Skin of body (tissue), 3 donors: ENCODE results near the gene GNAI2. TPM values are rescaled to one million over a fixed set of nuclear protein-coding genes. Genes with fewer than 3 reads are reported as not detected.

Source experiments
- DNase-seq: peaks from one replicate; lab custom pipeline; 2025; lab: John Stamatoyannopoulos, UW
- small RNA-seq: library from RNA; depleted of rRNA; stranded (forward); fragments of <200 nt; gene quantifications from one replicate; pipeline ENCODE3, GENCODE V24; 2014; ENCODE audit warnings: low replicate concordance
- total RNA-seq: library from RNA; depleted of rRNA; stranded (reverse); fragments of >200 nt; gene quantifications from one replicate; pipeline ENCODE4 v1.2.3, GENCODE V29; 2014

The GNAI2 gene
- total RNA-seq, 1 donor from 2014 or later, result 102 TPM

DNA sequence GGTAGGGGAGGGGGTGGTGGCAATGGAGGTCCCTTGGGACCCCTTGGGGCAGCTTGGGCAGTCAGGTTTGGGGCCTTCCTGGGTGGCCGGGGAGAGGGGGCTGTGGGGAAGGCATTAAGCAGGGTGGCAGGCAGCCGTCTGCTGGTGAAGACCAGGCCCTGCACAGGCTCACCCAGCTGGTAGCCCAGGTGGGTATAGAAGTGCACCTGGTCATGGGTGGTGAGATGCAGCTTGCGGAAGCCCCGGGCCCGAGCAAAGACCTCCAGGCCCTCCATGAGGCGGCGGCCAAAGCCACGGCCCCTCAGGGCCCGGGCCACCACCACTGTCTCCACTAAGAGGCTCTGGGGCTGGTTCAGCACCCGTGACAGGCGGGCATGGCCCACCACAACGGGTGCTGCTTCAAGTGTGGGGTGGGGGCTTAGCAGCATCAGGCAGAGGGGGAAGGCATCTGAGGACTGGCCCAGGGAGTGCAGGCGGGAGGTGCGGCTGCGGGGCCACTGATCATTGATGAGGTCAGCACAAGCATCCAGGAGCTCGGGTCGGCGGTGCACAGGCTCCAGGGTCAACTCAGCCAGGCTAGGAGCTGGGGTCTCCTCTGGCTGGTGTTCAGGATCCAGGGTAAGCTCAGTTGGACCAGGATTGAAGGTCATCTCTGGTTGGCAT lies 60.8 kb downstream of the GNAI2 start:
- no peak for DNase-seq

DNA sequence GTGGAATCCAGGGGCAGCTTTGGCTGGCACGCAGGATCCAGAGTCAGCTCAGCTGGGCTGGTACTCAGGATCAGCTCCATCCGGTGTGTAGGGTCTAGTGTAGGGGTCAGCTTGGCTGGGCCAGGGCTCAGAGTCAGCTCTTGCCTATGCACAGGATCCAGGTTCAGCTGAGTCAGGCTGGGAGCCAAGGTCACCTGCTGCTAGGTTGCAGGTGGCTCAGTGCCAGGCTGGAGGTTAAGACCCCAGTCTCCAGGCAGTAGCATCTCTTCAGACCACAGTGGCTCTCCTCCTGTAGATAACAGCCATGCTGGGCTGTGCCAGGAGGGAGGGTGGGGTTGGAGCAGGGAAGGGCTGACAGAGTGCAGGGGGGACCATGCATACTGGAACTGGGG lies 61.4 kb downstream of the GNAI2 start:
- DNase-seq, result no peak

DNA sequence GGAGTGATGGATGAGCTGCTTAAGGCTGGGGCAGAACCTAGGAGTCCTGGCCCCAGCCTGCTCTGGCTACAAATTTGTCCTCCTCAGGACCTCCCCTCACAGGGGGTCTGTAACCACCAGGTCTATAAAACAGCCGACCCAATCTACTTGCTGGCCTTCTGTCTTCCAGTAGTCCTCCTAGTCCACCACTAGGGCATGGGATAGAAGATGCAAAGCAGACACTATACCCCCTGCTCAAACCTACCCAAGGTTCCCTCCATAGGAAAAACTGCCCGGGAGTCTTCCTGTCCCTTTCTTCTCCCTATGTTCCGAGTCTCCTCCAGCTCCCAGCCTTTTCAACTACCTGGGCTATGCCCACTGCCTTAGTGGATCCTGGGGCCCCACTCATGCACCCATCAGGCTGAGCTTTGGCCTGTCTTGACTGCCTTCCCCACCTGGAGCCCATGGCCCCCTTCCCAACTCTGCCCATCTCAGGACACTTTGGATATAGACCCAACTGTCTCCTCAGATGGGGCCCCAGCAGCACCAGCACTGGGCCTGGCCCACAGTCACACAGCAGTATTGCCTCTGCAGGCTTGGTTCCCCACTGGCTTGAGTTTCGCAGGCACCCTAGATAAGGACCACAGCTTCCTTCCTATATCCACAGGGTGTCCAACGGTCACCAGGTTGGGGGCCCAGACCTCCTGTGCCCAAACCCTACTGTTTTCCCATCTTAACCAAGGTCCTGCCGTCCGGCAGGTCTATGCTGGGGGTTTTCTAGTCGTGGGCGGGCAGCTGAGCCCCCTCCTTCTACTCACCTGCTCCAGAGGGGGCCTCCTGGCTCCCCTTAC lies 62.1 kb downstream of the GNAI2 start:
- no peak for DNase-seq

DNA sequence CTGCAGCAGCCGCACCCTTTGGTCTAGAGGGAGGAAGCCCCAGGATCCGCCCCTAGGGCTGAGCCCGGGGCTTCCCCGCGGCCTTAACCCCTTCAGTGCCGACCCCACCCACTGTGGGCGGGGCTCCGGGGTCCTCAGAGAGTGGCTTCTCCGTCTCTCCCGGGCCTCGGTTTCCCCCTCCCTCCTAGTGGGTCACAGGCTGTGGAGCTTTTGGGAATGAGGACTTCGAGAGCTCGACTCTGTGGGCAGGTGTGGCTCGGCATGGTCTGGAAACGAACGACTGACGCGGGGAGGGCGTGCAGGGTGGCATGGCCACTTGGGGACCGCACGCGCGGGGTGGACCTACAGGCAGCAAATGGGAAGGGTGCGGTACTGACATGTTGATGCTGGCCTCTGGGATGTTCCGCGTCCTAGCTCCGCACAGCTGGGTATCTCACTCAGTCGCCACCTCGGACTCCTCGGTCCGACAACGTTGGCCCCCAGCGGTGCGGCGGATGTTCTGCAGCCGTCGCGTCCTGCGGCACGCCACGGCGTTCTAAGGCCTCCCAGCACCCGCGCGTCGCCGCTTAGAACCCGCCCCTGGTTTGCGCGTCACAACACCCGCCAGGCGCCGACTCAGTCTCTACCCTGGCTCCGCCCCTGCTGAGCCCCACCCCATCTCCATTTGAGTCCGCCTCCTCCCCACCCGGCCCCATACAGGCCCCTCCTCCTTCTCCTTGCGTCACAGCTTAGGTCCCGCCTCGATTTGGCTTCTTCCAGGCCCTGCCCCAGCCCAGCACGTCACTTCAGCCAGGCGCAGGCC lies 63.0 kb downstream of the GNAI2 start, which contains the start of the genes HYAL3 and NAA80:
Gene HYAL3 (minus strand): TSS at position 570 of the 802 bp plus-strand sequence. CDS start 3,803 bp downstream, outside the sequence.
Gene NAA80 (minus strand): TSS at position 570 of the 802 bp plus-strand sequence. CDS start 1,942 bp downstream, outside the sequence.
- DNase-seq, result peak; percentile 99

DNA sequence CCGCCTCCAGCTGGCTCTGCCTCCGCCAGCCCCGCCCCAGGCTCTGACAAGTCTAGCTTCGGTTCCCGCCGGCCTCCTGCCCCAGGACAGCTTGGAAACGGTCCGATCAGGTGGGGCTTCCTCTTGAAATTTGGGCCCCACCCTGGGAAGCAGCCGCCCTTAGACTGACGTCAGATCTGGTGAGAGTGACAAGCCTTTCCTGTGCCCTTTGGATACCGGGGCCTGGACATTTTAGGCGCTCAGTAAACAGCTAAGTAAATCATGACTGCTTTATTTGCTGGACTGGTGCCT lies 63.6 kb downstream of the GNAI2 start:
- DNase-seq, result no peak

DNA sequence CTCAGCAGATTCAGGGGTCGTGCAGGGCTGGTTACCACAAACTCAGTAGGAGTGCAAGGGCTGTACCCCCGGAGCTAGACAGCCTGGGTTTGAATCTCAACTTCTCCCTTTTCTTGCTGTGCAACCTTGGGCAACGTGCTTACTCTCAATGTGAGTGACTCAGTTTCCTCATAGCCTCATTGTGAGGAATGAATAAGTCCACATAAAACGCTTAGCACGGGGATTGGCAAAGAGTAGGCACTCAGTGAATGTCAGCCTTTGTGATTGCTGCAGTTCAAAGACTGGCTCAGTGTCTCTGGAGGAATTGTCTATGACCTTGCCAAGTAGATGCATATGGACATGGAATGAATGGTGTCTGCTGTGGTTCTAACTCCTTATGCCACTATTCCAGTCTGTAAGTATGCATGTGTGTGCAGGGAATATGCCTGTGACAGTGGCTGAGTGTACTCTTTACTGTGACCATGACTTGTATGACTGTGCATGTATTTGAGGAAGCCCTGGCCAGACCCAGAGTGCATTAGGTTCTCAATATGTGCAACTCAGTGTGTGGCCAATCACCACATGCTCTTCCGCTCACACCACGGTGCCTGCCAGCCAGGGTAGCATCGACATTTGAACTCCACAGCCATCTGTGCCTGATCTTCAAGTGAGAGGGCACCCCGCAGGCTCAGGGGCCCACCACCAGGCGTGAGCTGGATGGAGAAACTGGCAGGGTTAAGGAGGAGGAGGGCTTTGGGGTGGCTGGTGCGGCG lies 64.1 kb downstream of the GNAI2 start:
- DNase-seq, result peak; percentile 73

DNA sequence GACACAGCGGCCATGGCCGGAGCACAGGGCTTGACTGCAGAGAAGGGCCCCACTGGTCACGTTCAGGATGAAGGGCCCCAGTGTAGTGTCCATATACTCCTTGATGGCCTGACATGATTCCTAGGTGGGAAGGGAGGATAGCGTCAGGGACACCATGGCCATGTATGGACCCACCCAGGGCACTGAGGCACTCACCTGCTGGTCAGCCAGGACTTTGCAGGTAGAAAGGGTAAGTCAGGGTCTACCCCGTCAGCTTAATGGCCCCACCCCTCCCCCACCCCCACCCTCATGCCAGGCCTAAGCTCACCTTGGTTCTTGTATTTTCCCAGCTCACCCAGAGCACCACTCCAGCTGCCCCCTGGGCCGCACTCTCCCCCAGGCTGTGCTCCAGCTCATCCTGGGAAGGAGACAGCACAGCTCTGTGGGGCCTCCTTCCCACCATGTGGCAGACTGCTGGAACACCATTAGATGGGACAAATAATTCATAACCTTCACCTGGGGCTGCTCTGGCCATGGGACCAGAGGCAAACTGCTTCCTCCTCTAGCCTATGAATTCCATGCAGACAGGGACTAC lies 64.8 kb downstream of the GNAI2 start:
- no peak for DNase-seq

DNA sequence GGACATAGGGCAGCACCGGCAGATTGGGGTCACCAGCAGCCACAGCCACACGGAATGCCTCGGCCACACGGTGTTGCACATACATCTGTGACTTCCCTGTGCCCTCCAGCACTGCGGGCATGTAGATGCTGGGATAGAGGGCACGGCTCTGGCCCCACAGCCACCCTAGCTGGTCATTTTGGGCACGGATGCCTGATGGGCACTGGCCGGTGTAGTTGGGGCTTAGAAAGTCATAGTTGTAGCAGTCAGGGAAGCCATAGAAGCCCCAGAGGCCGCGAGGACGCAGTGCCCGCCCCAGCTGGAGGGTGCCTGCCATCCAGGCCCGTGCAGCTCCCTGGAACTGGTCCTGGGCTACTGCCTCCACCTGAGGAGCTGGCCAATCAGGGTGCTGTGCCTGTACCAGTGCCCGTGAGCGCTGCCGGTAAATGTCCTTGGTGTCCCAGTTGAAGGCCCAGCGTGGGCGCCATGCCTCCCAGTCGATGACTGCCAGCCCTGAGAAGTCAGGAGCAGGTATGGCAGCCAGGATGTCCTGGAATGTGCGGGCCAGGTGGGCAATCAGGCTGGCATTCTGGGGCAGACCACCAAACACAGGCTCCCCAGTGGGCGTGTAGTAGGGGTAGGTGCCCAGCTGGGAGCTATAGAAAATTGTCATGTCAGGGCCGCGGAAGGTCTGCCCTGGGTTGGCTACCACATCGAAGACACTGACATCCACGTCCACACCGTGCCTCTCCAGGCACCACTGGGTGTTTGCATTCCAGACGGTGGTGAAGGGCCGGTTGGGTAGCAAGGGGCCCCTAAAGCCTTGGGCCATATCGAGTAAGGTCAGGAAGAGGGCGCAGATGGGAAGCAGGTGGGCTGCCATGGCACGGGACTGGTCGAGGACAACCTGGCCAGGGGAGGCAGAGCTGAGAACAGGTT lies 66.3 kb downstream of the GNAI2 start:
- no peak for DNase-seq

DNA sequence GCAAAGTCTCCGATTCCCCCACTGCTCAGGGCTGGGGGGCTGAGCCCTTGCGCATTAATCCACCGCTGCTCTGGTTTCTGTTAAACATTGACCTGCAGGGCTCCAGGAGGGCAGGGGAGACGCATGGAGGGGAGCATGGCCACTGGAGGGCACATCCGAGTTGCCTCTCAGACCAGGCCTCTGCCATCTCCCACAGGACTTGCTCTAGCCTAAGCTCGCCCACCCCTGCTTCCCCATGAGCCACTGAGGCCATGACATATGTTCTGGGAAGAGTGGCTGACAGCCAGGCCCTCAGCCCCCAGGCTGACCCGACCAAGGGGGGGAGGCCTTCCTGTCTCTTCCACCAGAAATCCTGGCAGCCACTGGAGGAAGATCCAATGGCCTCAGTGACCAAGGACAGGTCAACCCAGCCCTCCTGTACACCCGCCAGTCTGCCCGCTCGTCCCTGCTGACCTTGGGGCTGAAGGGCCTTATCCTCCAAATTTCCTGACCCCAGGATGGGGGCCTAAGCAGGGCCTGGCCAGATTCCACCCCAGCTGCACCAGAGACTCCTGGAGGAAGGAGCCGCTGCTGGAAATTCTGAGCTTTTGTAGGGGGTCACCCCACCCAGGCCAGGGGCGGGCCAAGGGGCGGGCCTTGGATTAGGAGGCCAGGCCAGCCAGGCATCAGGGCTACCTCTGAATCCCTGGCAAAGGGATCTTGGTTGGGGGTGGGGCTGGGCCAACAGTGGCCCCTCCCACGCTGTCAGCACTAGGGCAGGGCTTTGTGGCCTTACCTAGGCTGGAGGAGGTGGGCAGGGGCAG lies 67.2 kb downstream of the GNAI2 start, which contains the start of gene HYAL1:
Gene HYAL1 (minus strand): TSS at position 562 of the 803 bp plus-strand sequence. CDS start 618 bp downstream, outside the sequence.
- no peak for DNase-seq

DNA sequence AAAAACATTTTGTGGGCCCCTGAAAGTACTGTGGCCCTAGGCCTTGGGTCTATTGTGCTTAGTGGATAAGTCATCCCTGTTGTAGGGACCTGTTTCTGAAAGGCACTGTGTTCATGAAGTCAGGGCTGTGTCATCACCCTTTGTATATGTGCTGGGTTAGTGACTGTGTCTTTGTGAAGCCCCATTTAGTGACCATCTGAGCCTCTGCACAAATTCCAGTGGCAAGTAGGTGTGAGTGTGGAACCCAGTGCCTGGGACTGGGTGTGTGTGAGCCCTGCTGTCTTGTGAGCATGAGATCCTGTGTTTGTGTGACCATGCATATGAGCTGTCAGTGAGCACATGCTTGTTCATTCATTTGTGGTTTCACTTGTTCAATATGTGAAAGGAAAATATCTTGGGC lies 68.6 kb downstream of the GNAI2 start:
- DNase-seq, result no peak

Small RNA genes lying within 50 kb of the gene (small RNA-seq; reads per million reads assigned to genes)
- not detected for gene MIR5787

Other genes starting within 250 kb of the GNAI2 start
- gene RBM5, start 147.3 kb upstream of the GNAI2 start, total RNA-seq, result 247 TPM
- 23.3 TPM for gene SEMA3F, start 80.9 kb upstream of the GNAI2 start, total RNA-seq
- 0.20 TPM for gene GNAT1, start 44.6 kb upstream of the GNAI2 start, total RNA-seq
- gene SLC38A3, start 30.9 kb upstream of the GNAI2 start, total RNA-seq, result 0.79 TPM
- 21.8 TPM for gene SEMA3B, start 32.9 kb downstream of the GNAI2 start, total RNA-seq
- 2.7 TPM for gene LSMEM2, start 42.9 kb downstream of the GNAI2 start, total RNA-seq
- gene IFRD2, start 56.2 kb downstream of the GNAI2 start, total RNA-seq, result 32.7 TPM
- 2.7 TPM for gene HYAL3, start 63.2 kb downstream of the GNAI2 start, total RNA-seq
- 2.2 TPM for gene NAA80, start 63.2 kb downstream of the GNAI2 start, total RNA-seq
- 1.1 TPM for gene HYAL1, start 67.4 kb downstream of the GNAI2 start, total RNA-seq
- 28.6 TPM for gene HYAL2, start 86.5 kb downstream of the GNAI2 start, total RNA-seq
- gene TUSC2, start 92.0 kb downstream of the GNAI2 start, total RNA-seq, result 5.8 TPM
- 28.6 TPM for gene RASSF1, start 104.6 kb downstream of the GNAI2 start, total RNA-seq
- gene ZMYND10, start 109.5 kb downstream of the GNAI2 start, total RNA-seq, result 0.89 TPM
- gene NPRL2, start 114.6 kb downstream of the GNAI2 start, total RNA-seq, result 13.6 TPM
- gene CYB561D2, start 114.7 kb downstream of the GNAI2 start, total RNA-seq, result 12.2 TPM
- 18.9 TPM for gene TMEM115, start 123.3 kb downstream of the GNAI2 start, total RNA-seq